Measurements from ENCODE around the gene CS. TPM values are rescaled to one million over a fixed set of nuclear protein-coding genes. Genes with fewer than 3 reads are reported as not detected.
"Not testable (repeated sequence)": the region's sequence is repeated elsewhere in the genome, so short reads cannot be mapped to it uniquely, and the experiment has no call there.

CS gene
- total RNA-seq, 1 donor from 2014 or later = 151 TPM

DNA sequence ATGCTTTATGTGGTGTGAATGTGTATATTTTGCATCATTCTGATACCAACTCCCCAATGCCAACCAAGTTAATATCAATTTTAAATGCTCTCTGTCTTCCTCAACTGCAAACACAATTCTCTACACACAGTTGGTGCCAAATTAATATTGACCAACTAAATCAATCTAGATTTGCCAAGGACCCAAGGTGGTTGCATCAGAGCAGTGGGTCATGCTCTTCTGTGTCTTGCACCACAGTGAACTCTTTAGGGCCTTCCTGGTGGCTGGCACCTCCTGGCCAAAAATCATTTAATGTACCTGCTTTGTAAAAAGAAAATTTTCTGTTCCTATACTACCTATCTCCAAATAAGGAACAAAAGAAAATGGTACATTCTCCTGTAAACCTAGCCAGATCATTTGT is 19.3 kb downstream of the CS start:
- no peak for DNase-seq (ENCODE audit: low read depth, low spot score)

DNA sequence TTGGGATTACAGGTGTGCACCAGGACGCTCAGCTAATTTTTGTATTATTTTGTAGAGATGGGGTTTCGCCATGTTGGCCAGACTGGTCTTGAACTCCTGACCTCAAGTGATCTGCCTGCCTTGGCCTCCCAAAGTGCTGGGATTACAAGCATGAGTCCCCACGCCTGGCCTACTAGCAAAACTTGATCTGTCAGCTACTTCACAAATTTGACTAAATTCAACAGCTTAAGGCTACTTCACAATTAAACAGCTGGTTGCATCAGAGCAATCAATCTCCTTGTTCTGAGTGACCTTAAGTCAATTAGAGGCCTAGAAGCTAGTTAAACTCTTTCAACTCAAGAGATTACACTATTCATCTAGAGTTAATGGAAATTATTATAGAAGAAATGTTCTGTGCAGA is 21.2 kb downstream of the CS start:
- no peak for DNase-seq (ENCODE audit: low read depth, low spot score)

DNA sequence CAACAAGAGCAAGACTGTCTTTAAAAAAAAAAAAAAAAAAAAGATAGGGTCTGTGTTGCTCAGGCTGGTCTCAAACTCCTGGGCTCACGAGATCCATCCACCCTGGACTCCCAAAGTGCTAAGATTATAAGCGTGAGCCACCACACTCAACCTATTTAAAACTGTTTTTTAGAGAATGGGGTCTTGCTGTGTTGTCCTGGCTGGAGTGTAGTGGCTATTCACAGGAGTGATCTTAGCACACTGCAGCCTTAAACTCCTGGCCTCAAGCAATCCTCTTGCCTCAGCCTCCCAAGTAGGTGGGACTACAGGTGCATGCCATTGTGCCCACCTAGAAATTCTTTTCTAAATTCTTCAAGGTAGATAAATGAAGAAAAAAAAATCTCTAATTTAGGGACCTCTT is 25.8 kb downstream of the CS start:
- DNase-seq (ENCODE audit: low read depth, low spot score) = no peak

DNA sequence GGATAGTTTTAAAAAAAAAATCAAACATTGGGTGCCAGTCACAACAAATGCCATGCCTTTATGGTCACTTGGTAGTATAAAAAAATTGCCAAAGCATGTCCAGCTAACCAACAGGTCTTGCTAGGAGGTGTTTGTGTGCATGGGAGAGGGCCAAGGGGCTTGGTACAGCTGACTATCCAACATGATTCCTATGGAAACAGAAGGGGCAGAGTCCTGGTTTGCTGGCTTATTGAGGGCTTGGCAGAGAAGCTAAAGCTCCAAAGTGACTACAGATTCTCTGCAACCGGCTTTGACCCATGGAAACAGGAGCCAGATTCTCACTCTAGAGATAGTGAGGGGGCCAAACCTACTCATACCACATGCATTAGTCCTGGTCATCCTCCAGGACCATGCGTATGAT is 27.7 kb downstream of the CS start:
- DNase-seq (ENCODE audit: low read depth, low spot score) = not testable (repeated sequence)

DNA sequence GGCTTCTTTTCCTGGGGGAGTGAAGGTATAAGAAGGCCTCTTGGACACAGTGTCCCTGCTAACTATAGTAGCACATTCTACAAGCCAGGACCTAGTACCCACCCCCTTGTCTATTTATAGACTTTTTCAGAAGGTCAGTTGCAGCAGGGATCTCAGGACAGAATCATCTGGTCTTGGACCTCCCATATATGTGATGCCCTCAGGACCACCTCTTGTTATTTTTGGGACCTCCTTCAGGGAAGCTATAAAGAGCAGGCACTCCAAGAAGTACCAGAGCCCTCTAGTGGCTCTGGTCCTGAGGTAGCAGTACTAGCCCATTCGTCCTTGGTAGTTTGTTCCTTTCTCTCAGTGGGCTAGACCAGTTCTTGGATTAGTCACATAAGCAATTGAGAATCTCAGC is 29.1 kb downstream of the CS start:
- no peak for DNase-seq (ENCODE audit: low read depth, low spot score)

DNA sequence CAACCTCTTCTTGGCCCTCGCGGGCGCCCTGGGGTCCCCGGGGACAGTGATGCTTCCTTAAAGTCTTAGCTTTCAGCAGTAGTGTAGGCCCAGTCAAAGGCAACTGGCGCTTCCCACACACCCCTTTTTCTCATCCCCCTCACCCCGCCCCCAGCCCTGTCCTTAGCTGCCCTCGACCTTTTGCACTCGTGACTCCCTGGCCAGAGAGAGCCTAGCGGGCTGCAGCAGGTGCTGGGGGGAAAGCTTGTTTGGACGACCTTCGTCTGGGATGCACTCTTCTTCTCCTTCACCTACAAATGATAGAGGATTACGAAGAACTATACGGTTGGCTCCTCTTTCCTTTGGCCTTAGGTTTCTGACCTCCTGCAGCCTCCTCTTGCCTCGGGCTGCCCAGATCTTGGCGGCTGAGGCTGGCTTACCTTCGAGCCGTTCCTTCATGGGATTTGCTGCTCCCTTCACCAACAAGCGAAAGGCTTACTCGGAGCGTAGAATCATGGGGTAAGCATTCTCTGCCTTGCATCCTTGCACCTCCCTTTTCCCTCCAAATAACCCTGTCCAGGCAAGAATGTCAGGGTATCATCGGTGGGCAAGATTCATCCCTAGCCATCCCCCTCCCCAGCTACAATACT is 32.6 kb downstream of the CS start:
- no peak for DNase-seq (ENCODE audit: low read depth, low spot score)

DNA sequence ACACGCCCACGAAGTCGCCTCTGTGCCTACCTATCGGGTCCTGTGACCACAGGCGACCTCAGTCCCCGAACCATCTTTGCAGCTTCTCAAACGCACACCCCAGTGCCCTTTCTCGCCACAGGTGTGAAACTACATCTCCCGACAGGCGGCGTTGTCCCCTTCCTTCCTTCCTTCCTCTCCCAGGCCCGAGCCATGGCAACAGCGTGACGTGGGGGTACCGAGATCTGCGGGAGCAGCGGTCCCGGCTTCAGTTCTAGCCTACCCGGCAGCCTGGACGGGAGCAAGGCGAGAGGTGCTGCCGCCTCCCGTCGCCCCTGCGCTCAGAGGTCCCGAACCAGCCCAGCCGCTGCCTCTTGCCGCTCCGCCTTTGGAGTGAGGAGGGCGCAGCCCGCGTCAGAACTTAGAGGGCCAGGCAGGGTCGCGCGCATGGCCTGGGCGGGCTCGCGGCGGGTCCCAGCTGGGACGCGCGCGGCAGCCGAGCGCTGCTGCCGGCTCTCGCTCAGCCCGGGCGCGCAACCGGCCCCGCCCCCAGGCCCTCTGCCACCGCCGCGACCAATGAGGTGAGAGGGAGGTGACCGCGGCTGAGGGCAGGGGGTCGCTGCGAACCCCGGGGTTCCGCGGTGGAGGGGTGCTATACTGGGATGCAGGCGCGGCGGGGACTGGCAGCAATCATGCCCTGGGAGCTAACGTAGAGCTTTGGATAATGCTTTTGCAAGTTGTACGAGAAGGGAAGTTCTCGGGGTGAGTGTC is 33.3 kb downstream of the CS start, which contains the start of gene COQ10A:
TSS of gene COQ10A (plus strand) at position 250 of the 750 bp plus-strand sequence. CDS start at position 427, 177 bp downstream.
- DNase-seq (ENCODE audit: low read depth, low spot score) = peak; percentile 26

DNA sequence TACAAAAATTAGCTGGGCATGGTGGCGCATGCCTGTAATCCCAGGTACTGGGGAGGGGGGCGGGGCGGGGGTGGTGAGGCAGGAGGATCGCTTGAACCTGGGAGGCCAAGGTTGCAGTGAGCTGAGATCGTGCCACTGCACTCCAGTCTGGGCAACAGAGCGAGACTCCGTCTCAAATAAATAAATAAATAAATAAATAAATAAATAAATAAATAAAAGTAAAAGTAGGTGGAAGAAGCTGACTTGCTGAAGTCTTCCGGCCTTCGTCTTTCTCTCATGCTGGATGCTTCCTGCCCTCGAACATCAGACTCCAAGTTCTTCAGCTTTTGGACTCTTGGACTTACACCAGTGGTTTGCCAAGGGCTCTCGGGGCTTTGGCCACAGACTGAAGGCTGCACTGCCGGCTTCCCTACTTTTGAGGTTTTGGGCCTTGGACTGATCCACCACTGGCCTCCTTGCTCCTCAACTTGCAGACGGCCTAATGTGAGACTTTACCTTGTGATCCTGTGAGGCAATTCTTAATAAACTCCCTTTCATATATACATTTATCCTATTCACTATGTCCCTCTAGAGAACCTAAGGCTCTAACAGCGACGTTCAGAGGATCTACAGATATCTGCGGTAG is 34.0 kb downstream of the CS start:
- DNase-seq (ENCODE audit: low read depth, low spot score) = not testable (repeated sequence)

DNA sequence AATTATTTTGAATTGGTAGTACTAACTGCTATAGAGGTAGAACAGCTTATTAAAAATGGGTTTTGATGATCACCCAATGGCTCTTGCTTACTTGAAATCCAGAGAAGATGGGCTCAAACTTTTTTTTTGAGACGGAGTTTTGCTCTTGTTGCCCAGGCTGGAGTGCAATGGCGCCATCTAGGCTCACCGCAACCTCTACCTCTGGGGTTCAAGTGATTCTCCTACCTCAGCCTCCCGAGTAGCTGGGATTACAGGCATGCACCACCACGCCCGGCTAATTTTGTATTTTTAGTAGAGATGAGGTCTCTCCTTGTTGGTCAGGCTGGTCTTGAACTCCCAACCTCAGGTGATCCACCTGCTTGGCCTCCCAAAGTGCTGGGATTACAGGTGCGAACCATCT is 37.2 kb downstream of the CS start:
- DNase-seq (ENCODE audit: low read depth, low spot score) = not testable (repeated sequence)

DNA sequence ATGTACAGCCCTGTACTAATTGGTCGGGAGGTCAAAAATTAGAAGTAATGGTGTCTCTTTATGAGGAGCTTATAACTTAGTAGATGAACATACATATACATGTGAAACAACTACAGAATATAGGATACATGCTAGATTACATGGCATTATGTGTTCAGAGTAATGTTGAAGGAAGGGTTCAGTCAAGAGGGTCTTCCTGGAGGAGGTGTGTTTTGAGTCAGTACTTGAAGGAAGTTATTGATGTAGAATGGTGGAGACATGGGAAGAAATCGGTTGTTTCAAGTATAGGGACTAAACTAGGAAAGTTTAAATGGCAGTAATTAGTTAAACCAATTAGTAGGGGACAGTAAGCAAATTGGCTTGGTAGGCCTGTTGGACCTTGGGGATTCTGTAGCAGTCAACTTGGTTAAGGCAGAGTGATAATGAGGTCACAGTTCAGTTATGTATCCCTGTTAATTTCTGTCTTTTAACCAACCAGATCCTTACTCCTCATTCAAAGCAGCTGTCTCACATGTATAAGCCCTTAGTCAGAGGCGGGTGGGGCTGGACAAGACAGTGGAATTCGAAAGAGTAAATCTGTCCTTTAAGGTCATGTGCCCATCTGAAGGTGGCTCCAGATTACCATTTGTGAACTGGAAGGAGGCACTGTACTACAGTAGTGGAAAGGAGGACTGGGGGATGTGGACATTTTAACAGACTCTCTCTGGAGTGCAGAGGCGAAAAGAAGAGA is 38.5 kb downstream of the CS start:
- DNase-seq (ENCODE audit: low read depth, low spot score) = no peak

DNA sequence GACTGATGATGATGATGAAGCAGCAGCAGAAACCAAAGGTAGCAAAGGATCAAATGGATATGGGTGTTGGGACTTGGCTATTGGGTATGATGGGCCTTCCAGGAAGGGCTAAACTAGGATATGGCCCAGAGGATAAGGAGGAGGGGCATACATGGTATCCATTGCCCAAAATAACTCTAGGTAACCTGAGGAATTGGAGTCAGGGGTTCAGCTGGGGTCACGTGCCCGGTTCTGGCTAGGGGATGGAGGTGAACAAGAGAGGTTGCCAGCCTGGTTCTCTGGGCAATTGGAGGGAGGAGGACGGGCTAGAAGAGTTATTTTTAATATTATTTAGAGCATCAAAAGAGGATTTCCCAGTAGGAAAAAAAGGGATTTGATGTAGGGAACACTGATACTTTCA is 39.2 kb downstream of the CS start:
- no peak for DNase-seq (ENCODE audit: low read depth, low spot score)

DNA sequence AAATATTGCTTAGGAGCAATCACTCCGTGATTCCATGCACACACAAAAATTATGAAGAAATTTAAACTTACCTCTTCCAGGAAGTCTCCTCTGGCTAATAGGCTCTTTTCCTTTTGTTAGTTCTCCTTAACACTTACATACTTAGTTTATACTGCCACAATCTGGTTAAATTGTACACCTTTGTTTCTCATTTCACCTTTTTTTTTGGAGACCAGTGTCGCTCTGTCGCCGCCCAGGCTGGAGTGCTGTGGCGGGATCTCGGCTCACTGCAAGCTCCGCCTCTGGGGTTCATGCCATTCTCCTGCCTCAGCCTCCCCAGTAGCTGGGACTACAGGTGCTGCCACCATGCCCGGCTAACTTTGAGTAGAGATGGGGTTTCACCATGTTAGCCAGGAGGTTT is 39.8 kb downstream of the CS start:
- DNase-seq (ENCODE audit: low read depth, low spot score) = no peak

DNA sequence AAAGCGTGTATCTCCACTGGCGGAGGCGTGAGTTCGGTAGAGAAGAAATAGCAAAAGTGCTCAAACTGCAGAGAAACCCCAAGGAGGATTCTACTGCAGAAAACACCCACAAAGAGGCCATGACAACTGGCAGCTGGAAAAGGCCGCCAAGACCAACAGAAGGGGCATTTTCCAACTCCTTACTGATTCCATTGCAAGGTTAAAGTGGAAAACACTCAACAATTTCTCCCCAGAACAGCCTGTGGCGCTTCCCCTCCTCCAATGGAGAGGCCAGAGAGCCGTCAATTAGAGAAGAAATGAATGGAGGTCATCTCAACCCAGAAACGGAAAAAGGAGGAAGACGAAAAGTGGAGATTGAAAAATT is 41.3 kb downstream of the CS start:
- DNase-seq (ENCODE audit: low read depth, low spot score) = no peak

DNA sequence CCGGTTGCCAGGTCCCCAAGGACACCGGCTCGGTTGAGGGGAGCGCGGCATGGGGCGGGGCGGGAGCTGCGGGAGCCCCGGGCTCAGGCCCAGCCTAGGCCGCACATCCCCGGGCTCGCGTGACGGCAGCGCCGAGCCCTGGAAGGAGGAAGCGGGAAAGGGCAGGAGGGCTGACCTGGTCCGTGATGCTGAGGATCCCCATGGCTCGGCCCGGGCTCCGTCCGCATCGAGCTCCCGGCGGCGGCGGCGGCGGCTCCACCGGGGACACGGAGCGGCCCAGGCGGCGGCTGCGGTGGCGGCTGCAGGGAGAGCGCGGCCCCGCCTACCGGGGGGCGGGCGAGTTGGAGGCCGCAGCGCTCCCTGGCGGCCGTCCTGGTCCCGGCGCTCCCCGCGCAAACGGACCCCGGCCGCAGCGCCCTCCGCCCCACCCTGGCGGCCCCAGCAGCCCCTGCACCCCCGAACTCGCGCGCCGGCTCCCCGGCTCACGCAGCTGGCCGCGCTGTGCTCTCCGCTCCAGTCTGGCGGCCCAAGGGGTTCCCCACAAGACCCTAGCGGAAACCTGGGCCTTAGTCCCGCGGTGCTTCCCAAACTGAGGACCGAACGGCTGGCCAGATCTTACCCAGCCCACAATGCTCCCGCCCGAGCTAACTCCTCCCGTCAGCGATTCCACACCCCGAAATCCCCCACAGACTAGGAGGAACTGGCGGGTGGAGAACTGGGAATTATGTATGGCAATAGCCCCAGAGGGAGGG is 41.9 kb downstream of the CS start, which contains the start of gene ANKRD52:
TSS of gene ANKRD52 (minus strand) at position 317 of the 752 bp plus-strand sequence. CDS start at position 202, 115 bp downstream.
- no peak for DNase-seq (ENCODE audit: low read depth, low spot score)

DNA sequence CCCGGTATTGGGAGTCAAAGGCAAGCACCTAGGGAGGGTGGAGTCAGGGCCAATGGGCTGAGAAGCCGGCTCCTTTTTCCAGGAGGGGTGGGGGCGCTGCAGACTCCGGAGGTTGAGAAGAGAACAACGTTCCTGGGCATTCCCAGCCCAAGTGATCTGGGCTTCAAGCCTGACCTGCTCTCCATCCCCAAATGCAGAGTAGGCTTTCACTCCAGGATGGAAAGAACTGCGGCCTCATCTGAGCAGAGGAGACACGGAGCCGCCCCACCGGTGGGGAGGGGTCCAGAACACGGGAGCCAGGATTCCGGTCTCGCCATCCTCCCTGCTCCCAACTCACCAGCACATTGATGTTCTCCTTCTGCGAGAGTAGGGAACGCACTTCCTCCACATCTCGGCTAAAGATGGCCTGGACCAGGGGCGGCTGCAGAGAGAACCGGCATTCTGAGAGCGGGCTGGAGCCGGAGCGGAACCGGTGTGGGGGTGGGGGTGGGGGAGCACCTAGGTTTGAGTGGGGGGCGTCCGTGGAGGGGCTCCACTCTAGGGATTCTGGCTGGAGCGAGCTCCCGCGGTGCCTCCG is 42.6 kb downstream of the CS start:
- no peak for DNase-seq (ENCODE audit: low read depth, low spot score)

DNA sequence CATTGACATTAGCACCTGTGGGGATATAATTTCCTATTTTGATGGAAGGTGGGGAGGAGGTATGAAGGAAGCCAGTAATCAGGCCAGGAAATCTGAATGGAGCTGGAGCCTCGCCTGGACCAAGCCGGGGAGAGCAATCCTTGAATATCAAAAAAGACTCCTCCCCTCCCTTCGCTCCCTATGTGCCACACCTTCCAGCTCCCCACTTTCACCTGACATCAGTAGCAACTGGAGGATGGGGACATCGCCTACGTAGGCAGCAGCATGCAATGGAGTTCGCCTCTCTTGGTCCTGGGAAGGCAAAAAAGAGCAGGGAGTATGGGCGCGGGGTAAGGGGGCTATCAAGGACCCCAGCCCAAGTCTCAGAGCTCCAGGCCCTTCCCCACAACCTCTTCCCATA is 43.1 kb downstream of the CS start:
- DNase-seq (ENCODE audit: low read depth, low spot score) = no peak

DNA sequence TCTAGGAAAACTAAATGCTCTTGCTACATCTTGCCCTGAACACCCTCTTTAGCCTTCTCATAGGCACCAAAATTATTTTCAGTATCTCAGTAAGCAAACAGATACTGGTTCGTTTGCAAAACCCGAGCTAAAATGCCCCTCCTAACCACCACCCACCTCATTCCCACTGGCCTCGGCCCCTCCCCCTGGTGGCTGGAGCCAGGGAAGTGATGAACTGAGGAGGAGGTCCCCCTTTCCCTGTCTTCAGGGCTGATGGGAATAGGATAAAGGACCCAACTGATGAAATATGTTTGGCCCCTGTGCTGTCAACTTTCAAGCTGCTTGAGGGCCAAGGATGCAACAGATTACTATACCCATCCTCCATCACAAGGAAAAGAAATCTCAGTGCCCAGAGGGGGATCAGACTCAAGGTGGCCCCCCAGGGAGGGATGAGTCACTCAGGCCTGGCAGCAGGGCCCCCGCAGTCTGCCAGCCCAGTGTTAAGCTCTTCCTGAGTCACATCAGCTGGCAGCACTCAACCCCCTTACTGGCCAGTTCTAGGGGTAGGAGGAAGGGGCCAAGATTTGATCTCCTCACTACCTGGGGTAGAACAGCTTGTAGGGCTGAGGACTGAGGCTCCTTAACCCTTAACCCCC is 43.7 kb downstream of the CS start:
- no peak for DNase-seq (ENCODE audit: low read depth, low spot score)

DNA sequence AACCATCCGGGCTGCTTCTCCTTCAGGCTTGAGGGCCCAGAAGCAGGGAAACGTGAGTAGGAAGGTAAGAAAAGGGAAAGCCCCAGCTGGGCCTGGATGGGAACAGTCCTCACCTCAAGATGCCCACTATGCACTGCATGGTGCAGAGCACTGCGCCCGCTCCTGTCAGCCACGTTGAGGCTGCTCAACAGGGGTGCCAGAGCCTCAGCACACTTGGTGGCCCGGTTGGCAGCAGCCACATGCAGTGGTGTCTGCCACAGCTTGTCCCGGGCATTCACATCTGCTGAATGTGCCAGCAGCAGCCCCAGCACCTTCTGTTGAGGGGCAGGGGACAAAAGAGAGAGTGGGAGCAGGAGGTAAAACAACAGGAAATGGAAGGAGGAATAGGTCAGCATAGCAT is 44.5 kb downstream of the CS start:
- DNase-seq (ENCODE audit: low read depth, low spot score) = no peak

DNA sequence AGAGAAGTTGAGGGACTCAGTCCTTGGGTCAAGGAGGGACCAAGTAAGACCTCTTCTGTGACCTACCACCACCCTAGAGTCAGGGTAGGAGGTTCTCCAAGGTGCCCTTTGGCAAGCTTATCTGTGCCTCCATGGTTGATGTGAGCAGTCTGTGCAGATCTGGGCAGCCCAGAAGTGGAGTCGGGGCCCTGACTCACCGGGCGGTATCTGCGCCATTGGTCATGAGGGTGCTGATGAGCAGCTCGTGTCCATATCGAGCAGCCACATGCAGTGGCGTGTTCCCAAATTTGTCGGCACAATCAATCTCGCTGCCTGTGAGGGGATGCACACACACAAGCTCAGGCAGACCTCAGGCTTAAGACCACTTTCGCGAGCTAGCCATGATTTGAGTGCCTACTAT is 47.0 kb downstream of the CS start:
- no peak for DNase-seq (ENCODE audit: low read depth, low spot score)

DNA sequence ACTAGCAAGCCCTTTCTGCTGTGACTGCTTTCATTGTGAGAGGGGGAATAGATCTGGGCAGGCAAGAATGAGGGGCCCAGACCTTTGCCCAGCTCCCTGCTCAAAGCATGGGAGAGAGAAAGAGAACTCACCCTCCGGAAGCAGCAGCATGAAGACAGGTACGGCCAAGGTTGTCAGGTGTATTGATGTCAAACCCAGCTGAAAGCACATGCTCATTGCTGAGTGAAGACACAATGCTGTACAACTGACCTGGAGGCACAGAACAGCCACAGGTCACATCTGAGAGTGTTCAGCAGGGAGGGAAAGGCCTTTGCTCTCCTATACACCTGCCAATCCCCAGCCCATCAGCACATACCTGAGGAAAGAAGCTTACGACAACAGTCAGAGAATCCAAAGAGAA is 47.5 kb downstream of the CS start:
- no peak for DNase-seq (ENCODE audit: low read depth, low spot score)
